Measurements from ENCODE around the gene SPIRE2.
"Not testable (repeated sequence)": the region's sequence is repeated elsewhere in the genome, so short reads cannot be mapped to it uniquely, and the experiment has no call there.

Gene SPIRE2

GRCh38 chr16:89808475-89808874 is 19.8 kb upstream of the SPIRE2 start:
- no peak for DNase-seq

GRCh38 chr16:89811321-89811720 is 17.0 kb upstream of the SPIRE2 start:
- no peak for DNase-seq

GRCh38 chr16:89815639-89816348 is 12.5 kb upstream of the SPIRE2 start:
- no peak for DNase-seq

DNA sequence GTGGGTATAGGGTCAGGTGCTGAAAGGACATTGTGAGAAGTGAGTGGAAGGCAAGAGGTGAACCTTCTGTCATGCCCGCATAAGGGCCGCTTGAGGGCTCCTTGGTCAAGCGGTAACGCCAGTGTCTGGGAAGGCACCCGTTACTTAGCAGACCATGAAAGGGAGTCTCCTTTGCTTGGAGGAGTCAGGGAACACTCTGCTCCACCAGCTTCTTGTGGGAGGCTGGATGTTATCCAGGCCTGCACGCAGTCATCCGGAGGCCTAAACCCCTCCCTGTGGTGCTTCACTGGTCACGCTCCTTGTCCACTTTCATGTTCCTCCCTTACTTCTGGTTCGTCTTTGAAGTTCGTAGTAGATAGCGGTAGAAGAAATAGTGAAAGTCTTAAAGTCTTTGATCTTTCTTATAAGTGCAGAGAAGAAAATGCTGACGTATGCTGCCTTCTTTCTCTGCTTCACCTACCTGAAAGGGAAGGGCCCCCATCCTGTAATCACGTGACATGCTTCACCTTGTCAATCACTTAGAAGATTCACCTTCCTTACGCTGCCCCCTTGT is 9.3 kb upstream of the SPIRE2 start:
- DNase-seq = not testable (repeated sequence)

DNA sequence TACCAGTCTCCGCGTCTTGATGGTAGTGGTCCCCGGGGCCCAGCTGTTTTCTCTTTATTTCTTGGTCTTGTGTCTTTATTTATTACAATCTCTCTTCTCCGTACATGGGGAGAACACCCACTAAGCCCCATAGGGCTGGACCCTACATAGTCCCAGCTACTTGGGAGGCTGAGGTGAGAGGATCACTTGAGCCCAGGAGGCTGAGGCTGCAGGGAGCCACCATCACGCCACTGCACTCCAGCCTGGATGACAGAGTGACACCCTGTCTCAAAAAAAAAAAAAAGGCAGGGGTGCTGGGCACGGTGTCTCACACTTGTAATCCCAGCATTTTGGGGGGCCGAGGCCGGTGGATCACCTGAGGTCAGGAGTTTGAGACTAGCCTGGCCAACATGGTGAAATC is 8.8 kb upstream of the SPIRE2 start:
- not testable (repeated sequence) for DNase-seq

DNA sequence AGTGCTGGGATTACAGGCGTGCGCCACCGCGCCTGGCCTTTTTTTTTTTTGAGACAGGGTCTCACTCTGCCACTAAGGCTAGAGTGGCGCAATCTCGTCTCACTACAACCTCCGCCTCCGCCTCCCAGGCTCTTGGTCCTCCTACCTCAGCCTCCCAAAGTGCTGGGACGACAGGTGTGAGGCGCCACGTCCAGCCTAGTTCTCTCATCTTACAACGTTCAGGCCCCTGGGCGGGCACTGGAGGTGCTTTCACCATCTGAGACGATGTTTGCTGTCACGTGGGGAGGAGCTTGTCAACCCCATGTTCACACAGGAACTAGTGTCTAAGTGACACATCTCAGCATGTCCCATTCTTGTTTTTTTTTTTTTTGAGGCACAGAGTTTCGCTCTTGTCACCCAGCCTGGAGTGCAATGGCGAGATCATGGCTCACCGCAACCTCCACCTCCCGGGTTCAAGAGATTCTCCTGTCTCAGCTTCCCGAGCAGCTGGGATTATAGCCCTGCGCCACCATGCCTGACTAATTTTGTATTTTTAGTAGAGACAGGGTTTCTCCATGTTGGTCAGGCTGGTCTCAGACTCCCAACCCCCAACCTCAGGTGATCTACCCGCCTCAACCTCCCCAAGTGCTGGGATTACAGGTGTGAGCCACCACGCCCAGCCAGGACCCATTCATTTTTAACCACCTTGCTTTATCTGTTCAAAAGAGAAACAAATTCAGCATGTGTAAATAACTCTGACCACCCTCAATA is 6.7 kb upstream of the SPIRE2 start:
- DNase-seq = no peak

- no peak for DNase-seq
Measured at GRCh38 chr16:89822188-89823086, 5.8 kb upstream of the SPIRE2 start.

GRCh38 chr16:89823087-89823823 is 5.0 kb upstream of the SPIRE2 start:
- DNase-seq = no peak

DNA sequence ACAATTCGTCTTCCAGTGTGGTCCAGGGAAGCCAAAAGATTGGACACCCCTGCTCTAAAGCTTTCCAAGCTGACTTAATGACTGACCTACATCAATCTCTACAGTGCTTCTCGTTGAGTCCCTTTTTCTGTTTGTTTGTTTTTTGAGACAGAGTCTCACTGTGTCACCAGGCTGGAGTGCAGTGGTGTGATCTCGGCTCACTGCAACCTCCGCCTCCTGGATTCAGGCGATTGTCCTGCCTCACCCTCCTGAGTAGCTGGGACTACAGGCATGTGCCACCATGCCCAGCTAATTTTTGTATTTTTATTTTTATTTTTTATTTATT is 4.5 kb upstream of the SPIRE2 start:
- not testable (repeated sequence) for DNase-seq

DNA sequence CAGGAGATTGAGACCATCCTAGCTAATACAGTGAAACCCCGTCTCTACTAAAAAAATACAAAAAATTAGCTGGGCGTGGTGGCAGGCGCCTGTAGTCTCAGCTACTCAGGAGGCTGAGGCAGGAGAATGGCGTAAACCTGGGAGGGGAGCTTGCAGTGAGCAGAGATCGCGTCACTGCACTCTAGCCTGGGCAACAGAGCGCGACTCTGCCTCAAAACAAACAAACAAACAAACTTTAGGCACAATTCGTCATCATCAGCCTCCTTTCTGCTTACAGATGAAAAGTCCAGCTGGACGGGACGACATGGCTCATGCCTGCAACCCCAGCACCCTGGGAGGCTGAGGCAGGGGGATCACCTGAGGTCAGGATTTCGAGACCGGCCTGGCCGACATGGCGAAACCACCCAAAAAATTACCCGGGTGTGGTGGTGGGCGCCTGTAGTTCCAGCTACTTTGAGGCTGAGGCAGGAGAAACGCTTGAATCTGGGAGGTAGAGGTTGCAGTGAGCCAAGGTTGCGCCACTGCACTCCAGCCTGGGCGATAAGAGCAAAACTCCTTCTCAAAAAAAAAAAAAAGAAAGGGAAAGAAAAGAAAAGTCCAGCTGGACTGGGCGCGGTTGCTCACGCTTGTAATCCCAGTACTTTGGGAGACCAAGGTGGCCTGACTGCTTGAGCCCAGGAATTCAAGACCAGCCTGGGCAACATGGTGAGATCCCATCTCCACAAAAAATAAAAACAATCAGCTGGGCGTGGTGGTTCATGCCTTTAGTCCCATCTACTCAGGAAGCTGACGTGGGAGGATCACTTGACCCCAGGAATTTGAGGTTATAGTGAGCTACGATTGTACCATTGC is 1.5 kb upstream of the SPIRE2 start:
- DNase-seq = no peak

GRCh38 chr16:89827383-89828198 is 684 bp upstream of the SPIRE2 start:
- DNase-seq = no peak

GRCh38 chr16:89828870-89829629 is 775 bp downstream of the SPIRE2 start:
- DNase-seq = no peak

DNA sequence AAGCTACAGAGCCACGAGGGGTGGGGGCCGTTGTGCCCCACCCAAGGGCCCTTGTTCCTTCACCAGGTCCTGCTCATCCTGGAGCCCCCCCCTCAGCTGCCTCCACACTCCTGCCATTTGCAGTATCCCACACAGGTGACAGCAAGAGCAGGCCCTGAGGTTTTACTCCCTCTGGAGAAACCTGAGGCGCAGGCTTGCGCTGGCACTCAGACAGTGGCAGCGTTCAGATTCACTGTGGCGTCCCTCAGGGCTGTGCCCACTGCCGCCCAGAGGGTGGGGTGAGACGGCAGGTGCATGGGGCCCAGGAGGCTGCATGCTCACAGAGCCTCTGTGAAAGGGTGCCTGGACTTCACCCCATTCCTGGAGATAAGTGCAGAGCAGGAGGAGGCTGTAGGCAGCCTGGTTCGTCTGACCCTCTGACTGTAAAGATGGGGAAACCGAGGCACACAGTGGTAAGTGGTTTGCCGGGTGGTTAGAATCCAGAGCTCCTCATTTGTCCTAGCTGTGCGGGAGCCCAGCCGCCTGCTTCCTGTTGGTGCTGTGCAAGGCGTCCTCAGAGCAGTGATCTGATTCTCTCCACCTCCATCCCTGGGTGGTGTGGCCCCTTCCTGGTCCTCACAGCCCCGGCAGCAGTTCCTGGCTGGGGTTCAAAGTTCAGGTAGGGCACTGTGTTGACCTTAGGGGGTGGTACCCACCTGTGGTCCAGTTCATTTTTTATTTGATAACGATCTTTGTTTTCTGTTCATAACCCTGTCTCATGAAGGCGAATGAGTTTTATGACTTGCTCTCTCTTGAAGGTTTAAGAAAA is 1.6 kb downstream of the SPIRE2 start:
- no peak for DNase-seq

GRCh38 chr16:89831810-89832328 is 3.6 kb downstream of the SPIRE2 start:
- no peak for DNase-seq

- not testable (repeated sequence) for DNase-seq
Measured at GRCh38 chr16:89833664-89834363, 5.5 kb downstream of the SPIRE2 start.

GRCh38 chr16:89834813-89835363 is 6.6 kb downstream of the SPIRE2 start:
- not testable (repeated sequence) for DNase-seq

- not testable (repeated sequence) for DNase-seq
Measured at GRCh38 chr16:89836484-89836883, 8.2 kb downstream of the SPIRE2 start.

Measured in T-helper 9 cell (primary cell).